WTC11 (cell line): Measurements from ENCODE around the gene ETS1. TPM values are rescaled to one million over a fixed set of nuclear protein-coding genes. Genes with fewer than 3 reads are reported as not detected.

Experiments
- ATAC-seq: fragments of 200-7000 bp; cut with Tn5 transposase; 2 replicates; pipeline ENCODE4 v1.10.0; 2021; ENCODE audit warnings: mild to moderate bottlenecking, moderate library complexity
- CTCF ChIA-PET: fragments of 300-600 bp; sonication (Branson Sonifier 250); formaldehyde crosslinking; loops from one replicate; lab custom pipeline; 2021; ENCODE audit warnings: antibody characterized with exemption; lab: Charles Lee
- POLR2A ChIA-PET: fragments of 350-600 bp; sonication (Branson Sonifier 250); formaldehyde crosslinking; loops from one replicate; lab custom pipeline; 2021; ENCODE audit warnings: antibody characterized with exemption; lab: Charles Lee
- DNase-seq: peaks from one replicate; pipeline ENCODE4 v3.0.0; 2021; ENCODE audit warnings: low spot score
- H3K27ac Mint-ChIP-seq: 2 replicates; pipeline ENCODE4 v1.8.0; 2021; ENCODE audit warnings: mixed read lengths
- H3K27me3 Mint-ChIP-seq: 2 replicates; pipeline ENCODE4 v1.8.0; 2021; ENCODE audit warnings: low read depth, mild to moderate bottlenecking, moderate library complexity, mixed read lengths
- H3K36me3 Mint-ChIP-seq: 2 replicates; pipeline ENCODE4 v1.8.0; 2021; ENCODE audit warnings: mixed read lengths
- H3K4me1 Mint-ChIP-seq: 2 replicates; pipeline ENCODE4 v1.8.0; 2022; ENCODE audit warnings: mixed read lengths
- H3K4me3 Mint-ChIP-seq: 2 replicates; pipeline ENCODE4 v1.8.0; 2021; ENCODE audit warnings: mild to moderate bottlenecking, moderate library complexity, mixed read lengths
- H3K9me3 Mint-ChIP-seq: 2 replicates; pipeline ENCODE4 v1.8.0; 2021; ENCODE audit warnings: mixed read lengths
- ATF1 ChIP-seq: sonication (generic); formaldehyde crosslinking; IDR thresholded peaks from 2 replicates; pipeline ENCODE4 v1.8.1; 2023; ENCODE audit warnings: mild to moderate bottlenecking, moderate library complexity, missing genetic modification reagents
- ETV6 ChIP-seq: sonication (generic); formaldehyde crosslinking; IDR thresholded peaks from 2 replicates; pipeline ENCODE4 v1.8.1; 2022; ENCODE audit warnings: mild to moderate bottlenecking, missing genetic modification reagents
- KAT7 ChIP-seq: sonication (generic); formaldehyde crosslinking; IDR thresholded peaks from 2 replicates; pipeline ENCODE4 v1.8.1; 2023; ENCODE audit warnings: missing genetic modification reagents, mild to moderate bottlenecking, borderline replicate concordance
- MYBL2 ChIP-seq: sonication (generic); formaldehyde crosslinking; IDR thresholded peaks from 2 replicates; pipeline ENCODE4 v1.8.1; 2023; ENCODE audit warnings: mild to moderate bottlenecking, moderate library complexity, missing genetic modification reagents
- RELA ChIP-seq: sonication (generic); formaldehyde crosslinking; IDR thresholded peaks from 2 replicates; pipeline ENCODE4 v1.8.1; 2022; ENCODE audit warnings: missing genetic modification reagents, mild to moderate bottlenecking, borderline replicate concordance
- ZNF219 ChIP-seq: sonication (generic); formaldehyde crosslinking; IDR thresholded peaks from 2 replicates; pipeline ENCODE4 v1.8.0; 2023; ENCODE audit warnings: missing genetic modification reagents, mild to moderate bottlenecking, borderline replicate concordance
- ZNF232 ChIP-seq: sonication (generic); formaldehyde crosslinking; IDR thresholded peaks from 2 replicates; pipeline ENCODE4 v1.8.0; 2022; ENCODE audit warnings: mild to moderate bottlenecking, missing genetic modification reagents
- ZNF416 ChIP-seq: fragments of 250-450 bp; sonication (Bioruptor Pico); IDR thresholded peaks from 2 replicates; pipeline ENCODE4 v1.9.0; 2021; ENCODE audit warnings: mild to moderate bottlenecking, inconsistent platforms
- total RNA-seq: library from RNA; stranded (reverse); gene quantifications from 3 replicates; pipeline ENCODE4 v1.2.3, GENCODE V29; 2021
- TF ChIP-seq, protein P1 (sequence below): sonication (generic); formaldehyde crosslinking; IDR thresholded peaks from 2 replicates; pipeline ENCODE4 v1.8.0; 2023; ENCODE audit warnings: mild to moderate bottlenecking, missing genetic modification reagents
- TF ChIP-seq, protein P2 (sequence below): sonication (generic); formaldehyde crosslinking; IDR thresholded peaks from 2 replicates; pipeline ENCODE4 v1.8.0; 2022; ENCODE audit warnings: mild to moderate bottlenecking, missing genetic modification reagents
- TF ChIP-seq, protein P3 (sequence below): sonication (generic); formaldehyde crosslinking; IDR thresholded peaks from 2 replicates; pipeline ENCODE4 v1.8.1; 2022; ENCODE audit warnings: mild to moderate bottlenecking, missing genetic modification reagents, moderate library complexity, borderline replicate concordance
- TF ChIP-seq, protein P4 (sequence below): sonication (generic); formaldehyde crosslinking; IDR thresholded peaks from 2 replicates; pipeline ENCODE4 v1.8.1; 2022; ENCODE audit warnings: missing genetic modification reagents, borderline replicate concordance
- TF ChIP-seq, protein P5 (sequence below): sonication (generic); formaldehyde crosslinking; IDR thresholded peaks from 2 replicates; pipeline ENCODE4 v1.8.1; 2022; ENCODE audit warnings: mild to moderate bottlenecking, moderate library complexity, missing genetic modification reagents
- TF ChIP-seq, protein P6 (sequence below): sonication (generic); formaldehyde crosslinking; IDR thresholded peaks from 2 replicates; pipeline ENCODE4 v1.8.1; 2023; ENCODE audit warnings: mild to moderate bottlenecking, moderate library complexity, missing genetic modification reagents
- TF ChIP-seq, protein P7 (sequence below): fragments of 250-450 bp; sonication (Bioruptor Pico); IDR thresholded peaks from 2 replicates; pipeline ENCODE4 v1.9.0; 2021; ENCODE audit warnings: mild to moderate bottlenecking
- TF ChIP-seq, protein P8 (sequence below): sonication (generic); formaldehyde crosslinking; IDR thresholded peaks from 2 replicates; pipeline ENCODE4 v1.8.1; 2023; ENCODE audit warnings: mild to moderate bottlenecking, missing genetic modification reagents, moderate library complexity

ETS1 gene
- total RNA-seq, 1 experiment from 2014 or later = 33.1 TPM

DNA sequence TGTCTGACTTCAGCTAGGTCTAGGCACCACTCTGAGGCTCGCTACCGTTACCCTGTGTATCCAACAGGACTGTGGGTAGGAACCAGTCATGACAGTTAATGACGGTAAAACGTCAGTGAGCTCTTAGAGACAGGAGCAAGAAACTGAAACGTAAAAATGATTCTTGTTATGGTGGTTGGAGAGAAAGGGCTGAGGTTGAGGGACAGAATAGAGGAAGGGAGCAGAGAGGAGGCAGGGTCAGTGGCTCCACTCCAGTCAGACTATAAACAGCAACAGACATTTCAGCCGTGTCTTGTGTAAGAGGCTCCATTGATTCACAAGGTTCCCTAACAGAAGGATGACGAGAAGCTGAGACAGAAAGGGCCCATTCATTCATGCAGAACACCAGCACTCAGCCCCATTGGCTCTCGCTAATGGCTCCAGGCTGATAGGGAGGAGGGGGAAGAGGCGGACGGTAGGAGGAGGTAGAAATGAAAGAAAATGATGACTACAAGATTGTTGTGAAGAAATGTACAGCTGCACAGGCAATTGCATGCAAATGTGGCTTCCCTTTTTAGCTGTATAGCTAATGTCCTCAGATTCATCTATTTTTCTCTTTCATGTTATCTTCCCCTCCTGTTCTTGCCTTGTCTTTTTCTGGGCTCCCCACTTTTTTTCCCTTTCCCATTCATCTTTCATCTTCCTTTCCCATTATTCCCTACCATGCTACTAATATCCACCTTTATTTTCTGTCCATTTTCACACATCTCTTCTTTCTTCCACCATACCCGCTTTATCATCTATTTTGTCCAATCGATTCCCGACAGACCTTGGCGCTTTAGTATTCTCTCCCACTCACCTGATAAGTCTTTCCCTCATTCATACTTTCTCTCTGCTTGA lies 34.3 kb downstream of the ETS1 start:
- POLR2A ChIA-PET = no interaction called here
- H3K36me3 Mint-ChIP-seq = peaks cover 36% of the 10 kb centered on the region
- peaks cover 62% of the 10 kb centered on the region for H3K27me3 Mint-ChIP-seq
- H3K4me1 Mint-ChIP-seq = peaks cover 40% of the 10 kb centered on the region
- no peak for TF ChIP-seq ATF1 (CRISPR knock-in tag)
- no peak for TF ChIP-seq ZNF219
- no peak for TF ChIP-seq KAT7
- TF ChIP-seq, protein P1, sequence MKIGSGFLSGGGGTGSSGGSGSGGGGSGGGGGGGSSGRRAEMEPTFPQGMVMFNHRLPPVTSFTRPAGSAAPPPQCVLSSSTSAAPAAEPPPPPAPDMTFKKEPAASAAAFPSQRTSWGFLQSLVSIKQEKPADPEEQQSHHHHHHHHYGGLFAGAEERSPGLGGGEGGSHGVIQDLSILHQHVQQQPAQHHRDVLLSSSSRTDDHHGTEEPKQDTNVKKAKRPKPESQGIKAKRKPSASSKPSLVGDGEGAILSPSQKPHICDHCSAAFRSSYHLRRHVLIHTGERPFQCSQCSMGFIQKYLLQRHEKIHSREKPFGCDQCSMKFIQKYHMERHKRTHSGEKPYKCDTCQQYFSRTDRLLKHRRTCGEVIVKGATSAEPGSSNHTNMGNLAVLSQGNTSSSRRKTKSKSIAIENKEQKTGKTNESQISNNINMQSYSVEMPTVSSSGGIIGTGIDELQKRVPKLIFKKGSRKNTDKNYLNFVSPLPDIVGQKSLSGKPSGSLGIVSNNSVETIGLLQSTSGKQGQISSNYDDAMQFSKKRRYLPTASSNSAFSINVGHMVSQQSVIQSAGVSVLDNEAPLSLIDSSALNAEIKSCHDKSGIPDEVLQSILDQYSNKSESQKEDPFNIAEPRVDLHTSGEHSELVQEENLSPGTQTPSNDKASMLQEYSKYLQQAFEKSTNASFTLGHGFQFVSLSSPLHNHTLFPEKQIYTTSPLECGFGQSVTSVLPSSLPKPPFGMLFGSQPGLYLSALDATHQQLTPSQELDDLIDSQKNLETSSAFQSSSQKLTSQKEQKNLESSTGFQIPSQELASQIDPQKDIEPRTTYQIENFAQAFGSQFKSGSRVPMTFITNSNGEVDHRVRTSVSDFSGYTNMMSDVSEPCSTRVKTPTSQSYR = no peak
- TF ChIP-seq, protein P2, sequence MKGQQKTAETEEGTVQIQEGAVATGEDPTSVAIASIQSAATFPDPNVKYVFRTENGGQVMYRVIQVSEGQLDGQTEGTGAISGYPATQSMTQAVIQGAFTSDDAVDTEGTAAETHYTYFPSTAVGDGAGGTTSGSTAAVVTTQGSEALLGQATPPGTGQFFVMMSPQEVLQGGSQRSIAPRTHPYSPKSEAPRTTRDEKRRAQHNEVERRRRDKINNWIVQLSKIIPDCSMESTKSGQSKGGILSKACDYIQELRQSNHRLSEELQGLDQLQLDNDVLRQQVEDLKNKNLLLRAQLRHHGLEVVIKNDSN (CRISPR knock-in tag) = no peak
- TF ChIP-seq, protein P3, sequence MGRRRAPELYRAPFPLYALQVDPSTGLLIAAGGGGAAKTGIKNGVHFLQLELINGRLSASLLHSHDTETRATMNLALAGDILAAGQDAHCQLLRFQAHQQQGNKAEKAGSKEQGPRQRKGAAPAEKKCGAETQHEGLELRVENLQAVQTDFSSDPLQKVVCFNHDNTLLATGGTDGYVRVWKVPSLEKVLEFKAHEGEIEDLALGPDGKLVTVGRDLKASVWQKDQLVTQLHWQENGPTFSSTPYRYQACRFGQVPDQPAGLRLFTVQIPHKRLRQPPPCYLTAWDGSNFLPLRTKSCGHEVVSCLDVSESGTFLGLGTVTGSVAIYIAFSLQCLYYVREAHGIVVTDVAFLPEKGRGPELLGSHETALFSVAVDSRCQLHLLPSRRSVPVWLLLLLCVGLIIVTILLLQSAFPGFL (CRISPR knock-in tag) = no peak
- TF ChIP-seq, protein P4, sequence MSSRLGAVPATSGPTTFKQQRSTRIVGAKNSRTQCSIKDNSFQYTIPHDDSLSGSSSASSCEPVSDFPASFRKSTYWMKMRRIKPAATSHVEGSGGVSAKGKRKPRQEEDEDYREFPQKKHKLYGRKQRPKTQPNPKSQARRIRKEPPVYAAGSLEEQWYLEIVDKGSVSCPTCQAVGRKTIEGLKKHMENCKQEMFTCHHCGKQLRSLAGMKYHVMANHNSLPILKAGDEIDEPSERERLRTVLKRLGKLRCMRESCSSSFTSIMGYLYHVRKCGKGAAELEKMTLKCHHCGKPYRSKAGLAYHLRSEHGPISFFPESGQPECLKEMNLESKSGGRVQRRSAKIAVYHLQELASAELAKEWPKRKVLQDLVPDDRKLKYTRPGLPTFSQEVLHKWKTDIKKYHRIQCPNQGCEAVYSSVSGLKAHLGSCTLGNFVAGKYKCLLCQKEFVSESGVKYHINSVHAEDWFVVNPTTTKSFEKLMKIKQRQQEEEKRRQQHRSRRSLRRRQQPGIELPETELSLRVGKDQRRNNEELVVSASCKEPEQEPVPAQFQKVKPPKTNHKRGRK (CRISPR knock-in tag) = no peak
- no peak for TF ChIP-seq MYBL2
- TF ChIP-seq ZNF416 (CRISPR knock-in tag) = no peak
- no peak for TF ChIP-seq ETV6
- TF ChIP-seq, protein P5, sequence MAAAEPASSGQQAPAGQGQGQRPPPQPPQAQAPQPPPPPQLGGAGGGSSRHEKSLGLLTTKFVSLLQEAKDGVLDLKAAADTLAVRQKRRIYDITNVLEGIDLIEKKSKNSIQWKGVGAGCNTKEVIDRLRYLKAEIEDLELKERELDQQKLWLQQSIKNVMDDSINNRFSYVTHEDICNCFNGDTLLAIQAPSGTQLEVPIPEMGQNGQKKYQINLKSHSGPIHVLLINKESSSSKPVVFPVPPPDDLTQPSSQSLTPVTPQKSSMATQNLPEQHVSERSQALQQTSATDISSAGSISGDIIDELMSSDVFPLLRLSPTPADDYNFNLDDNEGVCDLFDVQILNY (CRISPR knock-in tag) = no peak
- TF ChIP-seq RELA (CRISPR knock-in tag) = no peak
- TF ChIP-seq ZNF232 = no peak
- TF ChIP-seq, protein P6, sequence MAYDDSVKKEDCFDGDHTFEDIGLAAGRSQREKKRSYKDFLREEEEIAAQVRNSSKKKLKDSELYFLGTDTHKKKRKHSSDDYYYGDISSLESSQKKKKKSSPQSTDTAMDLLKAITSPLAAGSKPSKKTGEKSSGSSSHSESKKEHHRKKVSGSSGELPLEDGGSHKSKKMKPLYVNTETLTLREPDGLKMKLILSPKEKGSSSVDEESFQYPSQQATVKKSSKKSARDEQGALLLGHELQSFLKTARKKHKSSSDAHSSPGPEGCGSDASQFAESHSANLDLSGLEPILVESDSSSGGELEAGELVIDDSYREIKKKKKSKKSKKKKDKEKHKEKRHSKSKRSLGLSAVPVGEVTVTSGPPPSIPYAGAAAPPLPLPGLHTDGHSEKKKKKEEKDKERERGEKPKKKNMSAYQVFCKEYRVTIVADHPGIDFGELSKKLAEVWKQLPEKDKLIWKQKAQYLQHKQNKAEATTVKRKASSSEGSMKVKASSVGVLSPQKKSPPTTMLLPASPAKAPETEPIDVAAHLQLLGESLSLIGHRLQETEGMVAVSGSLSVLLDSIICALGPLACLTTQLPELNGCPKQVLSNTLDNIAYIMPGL (CRISPR knock-in tag) = no peak
- TF ChIP-seq, protein P7, sequence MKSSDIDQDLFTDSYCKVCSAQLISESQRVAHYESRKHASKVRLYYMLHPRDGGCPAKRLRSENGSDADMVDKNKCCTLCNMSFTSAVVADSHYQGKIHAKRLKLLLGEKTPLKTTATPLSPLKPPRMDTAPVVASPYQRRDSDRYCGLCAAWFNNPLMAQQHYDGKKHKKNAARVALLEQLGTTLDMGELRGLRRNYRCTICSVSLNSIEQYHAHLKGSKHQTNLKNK = no peak
- TF ChIP-seq, protein P8, sequence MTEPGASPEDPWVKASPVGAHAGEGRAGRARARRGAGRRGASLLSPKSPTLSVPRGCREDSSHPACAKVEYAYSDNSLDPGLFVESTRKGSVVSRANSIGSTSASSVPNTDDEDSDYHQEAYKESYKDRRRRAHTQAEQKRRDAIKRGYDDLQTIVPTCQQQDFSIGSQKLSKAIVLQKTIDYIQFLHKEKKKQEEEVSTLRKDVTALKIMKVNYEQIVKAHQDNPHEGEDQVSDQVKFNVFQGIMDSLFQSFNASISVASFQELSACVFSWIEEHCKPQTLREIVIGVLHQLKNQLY = no peak
- H3K9me3 Mint-ChIP-seq = no peaks in the 10 kb centered on the region
- no peak overlapping the region for H3K4me3 Mint-ChIP-seq
- CTCF ChIA-PET = interaction anchor here (0.7 to 2.7 kb wide), 13 partner anchors 9 to 381 kb away, joined by 3 to 15 read pairs (median 4); no protein-coding TSS in a partner anchor
- ATAC-seq (no peak), DNase-seq (no peak)
- no peak overlapping the region for H3K27ac Mint-ChIP-seq
